Measurements from ENCODE around the gene TPPP3.

DNA sequence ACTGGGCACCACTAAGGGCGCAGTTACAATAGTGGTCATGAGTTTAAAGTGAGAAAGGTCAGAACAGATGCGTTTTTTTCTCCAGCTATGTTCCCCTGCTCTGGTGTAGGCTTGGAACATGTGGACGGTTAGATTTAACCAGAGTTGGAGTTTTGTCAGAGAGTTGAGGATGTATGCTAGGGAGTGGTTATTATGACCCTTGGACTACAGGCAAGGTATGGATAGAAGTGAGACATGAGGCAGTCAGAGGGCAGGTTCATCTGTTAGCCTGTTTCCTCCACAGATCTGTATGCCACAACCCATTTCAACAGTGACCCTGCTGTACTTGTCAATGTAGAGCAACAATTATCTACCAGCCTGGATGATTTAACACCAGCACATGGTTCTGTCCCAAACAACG, 22.6 kb downstream of the TPPP3 start:
- TF ChIP-seq, protein P1, sequence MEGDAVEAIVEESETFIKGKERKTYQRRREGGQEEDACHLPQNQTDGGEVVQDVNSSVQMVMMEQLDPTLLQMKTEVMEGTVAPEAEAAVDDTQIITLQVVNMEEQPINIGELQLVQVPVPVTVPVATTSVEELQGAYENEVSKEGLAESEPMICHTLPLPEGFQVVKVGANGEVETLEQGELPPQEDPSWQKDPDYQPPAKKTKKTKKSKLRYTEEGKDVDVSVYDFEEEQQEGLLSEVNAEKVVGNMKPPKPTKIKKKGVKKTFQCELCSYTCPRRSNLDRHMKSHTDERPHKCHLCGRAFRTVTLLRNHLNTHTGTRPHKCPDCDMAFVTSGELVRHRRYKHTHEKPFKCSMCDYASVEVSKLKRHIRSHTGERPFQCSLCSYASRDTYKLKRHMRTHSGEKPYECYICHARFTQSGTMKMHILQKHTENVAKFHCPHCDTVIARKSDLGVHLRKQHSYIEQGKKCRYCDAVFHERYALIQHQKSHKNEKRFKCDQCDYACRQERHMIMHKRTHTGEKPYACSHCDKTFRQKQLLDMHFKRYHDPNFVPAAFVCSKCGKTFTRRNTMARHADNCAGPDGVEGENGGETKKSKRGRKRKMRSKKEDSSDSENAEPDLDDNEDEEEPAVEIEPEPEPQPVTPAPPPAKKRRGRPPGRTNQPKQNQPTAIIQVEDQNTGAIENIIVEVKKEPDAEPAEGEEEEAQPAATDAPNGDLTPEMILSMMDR (IDR thresholded peaks at IDR 0.05): no peak
- TF ChIP-seq POLR2AphosphoS5 (IDR thresholded peaks at IDR 0.05; ENCODE audit: low read depth, low read length): no peak
- TF ChIP-seq, protein P2, sequence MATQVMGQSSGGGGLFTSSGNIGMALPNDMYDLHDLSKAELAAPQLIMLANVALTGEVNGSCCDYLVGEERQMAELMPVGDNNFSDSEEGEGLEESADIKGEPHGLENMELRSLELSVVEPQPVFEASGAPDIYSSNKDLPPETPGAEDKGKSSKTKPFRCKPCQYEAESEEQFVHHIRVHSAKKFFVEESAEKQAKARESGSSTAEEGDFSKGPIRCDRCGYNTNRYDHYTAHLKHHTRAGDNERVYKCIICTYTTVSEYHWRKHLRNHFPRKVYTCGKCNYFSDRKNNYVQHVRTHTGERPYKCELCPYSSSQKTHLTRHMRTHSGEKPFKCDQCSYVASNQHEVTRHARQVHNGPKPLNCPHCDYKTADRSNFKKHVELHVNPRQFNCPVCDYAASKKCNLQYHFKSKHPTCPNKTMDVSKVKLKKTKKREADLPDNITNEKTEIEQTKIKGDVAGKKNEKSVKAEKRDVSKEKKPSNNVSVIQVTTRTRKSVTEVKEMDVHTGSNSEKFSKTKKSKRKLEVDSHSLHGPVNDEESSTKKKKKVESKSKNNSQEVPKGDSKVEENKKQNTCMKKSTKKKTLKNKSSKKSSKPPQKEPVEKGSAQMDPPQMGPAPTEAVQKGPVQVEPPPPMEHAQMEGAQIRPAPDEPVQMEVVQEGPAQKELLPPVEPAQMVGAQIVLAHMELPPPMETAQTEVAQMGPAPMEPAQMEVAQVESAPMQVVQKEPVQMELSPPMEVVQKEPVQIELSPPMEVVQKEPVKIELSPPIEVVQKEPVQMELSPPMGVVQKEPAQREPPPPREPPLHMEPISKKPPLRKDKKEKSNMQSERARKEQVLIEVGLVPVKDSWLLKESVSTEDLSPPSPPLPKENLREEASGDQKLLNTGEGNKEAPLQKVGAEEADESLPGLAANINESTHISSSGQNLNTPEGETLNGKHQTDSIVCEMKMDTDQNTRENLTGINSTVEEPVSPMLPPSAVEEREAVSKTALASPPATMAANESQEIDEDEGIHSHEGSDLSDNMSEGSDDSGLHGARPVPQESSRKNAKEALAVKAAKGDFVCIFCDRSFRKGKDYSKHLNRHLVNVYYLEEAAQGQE (IDR thresholded peaks at IDR 0.05; ENCODE audit: insufficient read depth in 1 of 2, low read depth in 2 of 2, low read length in 1 of 2): no peak
